Lung (tissue), 12 donors: ENCODE results near the gene PISD. TPM values are rescaled to one million over a fixed set of nuclear protein-coding genes. Genes with fewer than 3 reads are reported as not detected.
A peak's percentile ranks its signal among the peaks of the same experiment; 100 is the strongest.

Experiments
- ATAC-seq: fragments of 200-7000 bp; cut with Tn5 transposase; one replicate; pipeline ENCODE4 v1.9.1; 2020; ENCODE audit warnings: moderate number of reproducible peaks; ENCODE audit not compliant: insufficient read depth, low FRiP score
- DNase-seq, 3 donors: peaks; one replicate each; pipeline ENCODE4 v3.0.0-alpha.2; 2013 to 2017
- H3K27ac ChIP-seq, 2 donors: one replicate each; pipeline ENCODE4 v1.5.1; 2013; ENCODE audit warnings: mild to moderate bottlenecking in 2 of 2, moderate library complexity in 2 of 2, control low read depth in 1 of 2, inconsistent platforms in 1 of 2, low read depth in 1 of 2, low read length in 1 of 2
- H3K27me3 ChIP-seq, 3 donors: one replicate each; pipeline ENCODE4 v1.5.1; 2013; ENCODE audit warnings: low read length in 2 of 3; ENCODE audit not compliant: control insufficient read depth in 3 of 3, insufficient read depth in 3 of 3
- H3K36me3 ChIP-seq, 4 donors: one replicate each; pipeline ENCODE4 v1.5.1; 2013; ENCODE audit warnings: low read length in 4 of 4, mild to moderate bottlenecking in 1 of 4, moderate library complexity in 1 of 4; ENCODE audit not compliant: control insufficient read depth in 4 of 4, insufficient read depth in 4 of 4
- H3K4me1 ChIP-seq, 5 donors: one replicate each; pipeline ENCODE4 v1.5.1; 2013; ENCODE audit warnings: low read length in 5 of 5, mild to moderate bottlenecking in 2 of 5, moderate library complexity in 1 of 5; ENCODE audit not compliant: control insufficient read depth in 5 of 5, insufficient read depth in 5 of 5
- H3K4me3 ChIP-seq: one replicate; pipeline ENCODE4 v1.5.1; 2013; ENCODE audit warnings: mild to moderate bottlenecking, control low read depth, moderate library complexity
- H3K9ac ChIP-seq, 2 donors: one replicate each; pipeline ENCODE4 v1.5.1; 2013; ENCODE audit warnings: low read length in 2 of 2, control low read depth in 1 of 2; ENCODE audit not compliant: insufficient read depth in 1 of 2
- H3K9me3 ChIP-seq, 4 donors: one replicate each; pipeline ENCODE4 v1.5.1; 2013; ENCODE audit warnings: low read length in 3 of 4, mild to moderate bottlenecking in 1 of 4, moderate library complexity in 1 of 4; ENCODE audit not compliant: control insufficient read depth in 4 of 4, insufficient read depth in 3 of 4
- CTCF ChIP-seq: IDR thresholded peaks from 2 replicates; pipeline ENCODE4 v1.5.1; 2012; ENCODE audit warnings: mild to moderate bottlenecking; ENCODE audit errors: control extremely low read depth, extremely low read depth
- WGBS, 2 donors: extraction: QIAGEN DNeasy Blood & Tissue Kit; methylation state at CpG; one replicate each; pipeline ENCODE4 v1.1.7; 2013; 5-methylcytosine and 5-hydroxymethylcytosine counted together
- polyA plus RNA-seq, 2 donors: library from polyadenylated mRNA; stranded (reverse); fragments of 200-250 nt; gene quantifications; one replicate each; pipeline ENCODE4 v1.2.1, GENCODE V29; 2013
- total RNA-seq, 2 donors: library from RNA; depleted of rRNA in 1 of 2; stranded (reverse); fragments of >200 nt in 1 of 2; gene quantifications; one replicate each; pipeline ENCODE4 v1.2.1, GENCODE V29; 2014 to 2021
- donor health status: control.
- donor health status: control.
- donor health status: Bipolar disorder and iron deficiency.
- donor health status: healthy.
- donor health status: DM: yes; HTN: yes; CAD: no.

Gene PISD
- total and polyA plus RNA-seq, 4 donors = 25.7 to 94.6 (median 46.8) TPM

GRCh38 chr22:31630331-31631329 is 31.4 kb downstream of the PISD start:
- H3K27me3 ChIP-seq = no peaks in the 10 kb centered on the region
- ATAC-seq = peak; percentile 81
- peak overlapping the region; percentile 40 to 63 for H3K9ac ChIP-seq
- 2% methylated on average over 65 of the region's 65 CpGs for WGBS, 2 donors
- TF ChIP-seq CTCF = no peak
- no peaks in the 10 kb centered on the region for H3K9me3 ChIP-seq
- peaks cover 0 to 5% (median under 1%) of the 10 kb centered on the region in 4 donors for H3K36me3 ChIP-seq
- peak overlapping the region; percentile 77 to 94 for H3K27ac ChIP-seq
- H3K4me3 ChIP-seq = peak overlapping the region; percentile 70
- DNase-seq = peak; percentile 77 to 80 (median 79)
- peaks cover 2 to 36% (median 11%) of the 10 kb centered on the region in 5 donors for H3K4me1 ChIP-seq

DNA sequence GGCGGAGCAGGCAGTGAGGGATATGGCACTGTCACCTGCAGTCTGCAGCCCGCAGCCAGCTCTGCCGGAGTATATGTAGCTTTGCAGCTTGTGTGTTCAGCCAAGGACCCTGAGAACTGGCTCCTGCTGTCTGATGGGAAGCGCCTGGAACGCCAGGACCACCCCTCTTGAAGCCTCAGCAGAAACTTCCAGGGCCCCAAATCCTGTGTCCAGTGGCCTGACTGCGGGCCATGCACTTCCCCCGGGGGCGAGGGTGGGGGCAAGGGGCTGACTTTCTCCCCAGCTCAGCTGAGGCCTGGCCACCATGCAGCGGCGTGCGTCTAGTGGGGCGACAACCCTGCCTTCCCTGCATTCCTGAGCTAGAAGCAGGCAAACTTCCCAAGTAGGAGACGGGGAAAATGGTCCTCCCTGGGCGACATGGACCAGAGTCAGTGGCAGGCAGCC is 32.3 kb downstream of the PISD start:
- no peak for ATAC-seq
- Histone ChIP-seq H3K27ac (peak overlapping the region; percentile 77 to 94), H3K9ac (peak overlapping the region; percentile 28 to 40), H3K9me3 (no peaks in the 10 kb centered on the region), H3K4me1 (peaks cover 2 to 43% (median 11%) of the 10 kb centered on the region in 5 donors), H3K36me3 (peaks cover 0 to 5% (median 2%) of the 10 kb centered on the region in 4 donors), H3K4me3 (peak overlapping the region; percentile 70), H3K27me3 (no peaks in the 10 kb centered on the region)
- TF ChIP-seq CTCF = no peak
- 29 to 39% methylated on average over 14 of the region's 14 CpGs for WGBS, 2 donors
- no peak for DNase-seq

DNA sequence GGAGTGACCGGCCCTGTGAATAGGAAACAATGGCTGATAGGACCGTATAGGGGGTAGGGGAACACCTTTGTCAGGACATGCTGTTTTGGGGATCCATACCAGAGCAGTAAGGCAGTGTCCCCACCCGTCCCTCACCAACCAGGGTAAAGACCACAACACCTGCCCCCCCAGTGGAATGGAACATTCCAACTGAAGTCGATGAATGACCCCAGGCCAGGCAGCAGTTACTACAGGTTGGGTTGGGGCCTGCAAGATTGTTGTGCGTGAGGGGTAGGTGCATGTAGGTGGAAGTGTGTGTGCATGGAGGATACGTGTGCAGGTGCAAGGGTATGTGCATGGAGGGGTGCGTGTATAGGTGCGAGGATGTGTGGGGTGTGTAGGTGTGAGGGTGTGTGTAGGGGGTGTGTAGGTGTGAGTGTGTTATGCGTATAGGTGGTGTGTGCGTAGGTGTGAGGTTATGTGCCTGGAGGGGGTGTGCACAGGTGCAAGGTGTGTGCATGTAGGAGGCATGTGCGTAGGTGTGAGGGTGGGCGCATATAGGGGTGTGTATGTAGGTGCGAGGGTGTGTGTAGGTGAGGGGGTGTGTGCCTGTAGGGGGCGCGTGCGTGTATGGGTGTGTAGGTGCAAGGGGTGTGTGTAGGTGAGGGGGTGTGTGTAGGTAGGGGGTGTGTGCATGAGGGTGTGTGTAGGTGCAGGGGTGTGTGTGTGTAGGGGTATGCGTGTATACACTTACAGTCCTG is 32.9 kb downstream of the PISD start:
- Histone ChIP-seq H3K27ac (peak overlapping the region in 1 of 2 donors; percentile 94), H3K4me3 (no peak overlapping the region), H3K27me3 (no peaks in the 10 kb centered on the region), H3K36me3 (peaks cover 0 to 6% (median 3%) of the 10 kb centered on the region in 4 donors), H3K9ac (no peak overlapping the region), H3K4me1 (peaks cover 2 to 43% (median 11%) of the 10 kb centered on the region in 5 donors), H3K9me3 (no peaks in the 10 kb centered on the region)
- DNase-seq (no peak), ATAC-seq (no peak)
- 87 to 89% methylated on average over 17 of the region's 17 CpGs for WGBS, 2 donors
- TF ChIP-seq CTCF = no peak
